Spleen (tissue), 11 donors: Measurements from ENCODE around the gene ZNF638. TPM values are rescaled to one million over a fixed set of nuclear protein-coding genes. Genes with fewer than 3 reads are reported as not detected.

Experiments used
- DNase-seq: peaks from one replicate; pipeline ENCODE4 v3.0.0-alpha.2; 2020
- H3K27ac ChIP-seq, 8 donors: fragments of 200-600 bp; sonication (generic) in 7 of 8; 1 replicate in 4 of 8; 2 replicates in 4 of 8; pipeline versions ENCODE4 v1.5.0 to v1.8.0; 2016 to 2021; ENCODE audit warnings: inconsistent platforms in 4 of 8, mild to moderate bottlenecking in 4 of 8, moderate library complexity in 1 of 8
- H3K27me3 ChIP-seq, 7 donors: fragments of 200-600 bp; sonication (generic) in 6 of 7; replicated peaks in 1 of 7; 1 replicate in 4 of 7; 2 replicates in 3 of 7; pipeline versions ENCODE4 v1.5.0 to v1.8.0; 2016 to 2021; ENCODE audit warnings: inconsistent platforms in 3 of 7, mild to moderate bottlenecking in 1 of 7
- H3K36me3 ChIP-seq, 6 donors: fragments of 200-600 bp; sonication (generic) in 5 of 6; 1 replicate in 4 of 6; 2 replicates in 2 of 6; pipeline versions ENCODE4 v1.5.0 to v1.8.0; 2016 to 2021; ENCODE audit warnings: inconsistent platforms in 2 of 6
- H3K4me1 ChIP-seq, 6 donors: fragments of 200-600 bp; sonication (generic) in 5 of 6; 1 replicate in 3 of 6; 2 replicates in 3 of 6; pipeline versions ENCODE4 v1.5.0 to v1.8.0; 2016 to 2021; ENCODE audit warnings: inconsistent platforms in 3 of 6
- H3K4me3 ChIP-seq, 8 donors: fragments of 200-600 bp; sonication (generic) in 7 of 8; 1 replicate in 4 of 8; 2 replicates in 4 of 8; pipeline versions ENCODE4 v1.5.0 to v1.8.0; 2016 to 2021; ENCODE audit warnings: inconsistent platforms in 4 of 8, mild to moderate bottlenecking in 4 of 8, moderate library complexity in 2 of 8
- H3K9me3 ChIP-seq, 8 donors: fragments of 200-600 bp; sonication (generic) in 7 of 8; 1 replicate in 4 of 8; 2 replicates in 4 of 8; pipeline versions ENCODE4 v1.5.0 to v1.8.0; 2016 to 2021; ENCODE audit warnings: inconsistent platforms in 4 of 8
- POLR2A ChIP-seq, 3 donors: fragments of 450-650 bp; IDR thresholded peaks; one replicate each; pipeline ENCODE4 v1.5.1; 2017; ENCODE audit warnings: antibody characterized with exemption in 3 of 3, mild to moderate bottlenecking in 1 of 3
- POLR2AphosphoS5 ChIP-seq, 3 donors: sonication (generic); formaldehyde crosslinking; IDR thresholded peaks; one replicate each; pipeline ENCODE4 v1.5.1; 2017; ENCODE audit warnings: antibody characterized with exemption in 3 of 3
- WGBS, 5 donors: extraction: QIAGEN DNeasy Blood & Tissue Kit in 3 of 5; methylation state at CpG; one replicate each; pipeline versions ENCODE4 v1.1.5 to v1.1.7; 2013 to 2018; 5-methylcytosine and 5-hydroxymethylcytosine counted together
- intact Hi-C: fragments of 100-400 bp; cut with DNase I; formaldehyde crosslinking; loops from one replicate; pipeline ENCODE4 v1.15.0; 2023; ENCODE audit warnings: low total_unique reads
- polyA plus RNA-seq, 3 donors: library from polyadenylated mRNA; stranded (reverse); fragments of 200-250 nt; gene quantifications; one replicate each; pipeline ENCODE4 v1.2.1, GENCODE V29; 2013
- total RNA-seq, 7 donors: library from RNA; depleted of rRNA in 3 of 7; stranded (reverse); fragments of >200 nt in 3 of 7; fragmentation: NEBNext Ultra II Directional in 4 of 7; extraction: Animal tissue kit (Norgen Biotek cat#: 25700) in 4 of 7; gene quantifications; one replicate each; pipeline versions ENCODE4 v1.1.0 to v1.2.1, GENCODE V29; 2016 to 2021
- TF ChIP-seq, protein P1 (sequence below), 11 experiments: fragments of 200-600 bp in 7 of 11; fragments of 450-650 bp in 4 of 11; sonication (generic) in 4 of 11; IDR thresholded peaks in 8 of 11; conservative IDR thresholded peaks in 3 of 11; 1 replicate in 7 of 11; 2 replicates in 4 of 11; pipeline versions ENCODE4 v1.4.0 to v1.8.0; 2016 to 2021; ENCODE audit warnings: antibody characterized with exemption in 11 of 11, inconsistent platforms in 4 of 11, mild to moderate bottlenecking in 1 of 11
- donor health status: healthy with polysubstance abuse.
- donor health status: DM: no; HTN: no; CAD: no; lungs with moderate emphysema.
- donor health status: DM: no; HTN: no; CAD: no.
- donor health status: Bipolar disorder and iron deficiency.
- donor health status: healthy.
- donor health status: DM: no; HTN: no; CAD: no.
- donor health status: DM: yes; HTN: yes; CAD: no.

ZNF638 gene
- total and polyA plus RNA-seq, 10 donors: 80.7 to 310 (median 158) TPM

DNA sequence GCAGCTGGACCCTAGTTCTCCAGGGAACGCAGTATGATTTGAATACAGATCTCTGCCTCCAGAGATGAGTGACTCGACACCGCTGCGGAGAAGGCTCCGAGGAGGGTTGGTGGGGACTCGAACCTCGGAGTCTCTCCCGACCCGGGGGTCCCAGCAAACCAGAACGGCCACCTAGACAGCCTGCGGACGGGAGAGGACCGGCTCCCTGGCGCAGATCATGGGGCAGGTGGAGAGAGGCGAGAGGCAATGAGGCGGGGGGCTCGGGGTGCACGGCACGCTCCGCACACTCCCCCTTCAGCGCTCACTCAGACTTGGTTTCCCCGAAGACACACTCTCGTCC, 134.3 kb downstream of the ZNF638 start:
- Histone ChIP-seq H3K27ac (peak overlapping the region in 7 of 8 donors; percentile 73 to 89 (median 79)), H3K27me3 (peaks cover 0 to 73% (median 9%) of the 10 kb centered on the region in 7 donors), H3K4me3 (peak overlapping the region; percentile 48 to 74 (median 66)), H3K36me3 (peaks cover 0 to 12% (median 0%) of the 10 kb centered on the region in 6 donors), H3K4me1 (peaks cover 8 to 89% (median 45%) of the 10 kb centered on the region in 6 donors), H3K9me3 (peaks cover 0 to 16% (median 7%) of the 10 kb centered on the region in 8 donors)
- no peak for DNase-seq
- intact Hi-C loops: no loop called here
- 7 to 26% (median 11%) methylated on average over 15 to 23 of the region's 23 CpGs for WGBS, 5 donors
- TF ChIP-seq, protein P1, sequence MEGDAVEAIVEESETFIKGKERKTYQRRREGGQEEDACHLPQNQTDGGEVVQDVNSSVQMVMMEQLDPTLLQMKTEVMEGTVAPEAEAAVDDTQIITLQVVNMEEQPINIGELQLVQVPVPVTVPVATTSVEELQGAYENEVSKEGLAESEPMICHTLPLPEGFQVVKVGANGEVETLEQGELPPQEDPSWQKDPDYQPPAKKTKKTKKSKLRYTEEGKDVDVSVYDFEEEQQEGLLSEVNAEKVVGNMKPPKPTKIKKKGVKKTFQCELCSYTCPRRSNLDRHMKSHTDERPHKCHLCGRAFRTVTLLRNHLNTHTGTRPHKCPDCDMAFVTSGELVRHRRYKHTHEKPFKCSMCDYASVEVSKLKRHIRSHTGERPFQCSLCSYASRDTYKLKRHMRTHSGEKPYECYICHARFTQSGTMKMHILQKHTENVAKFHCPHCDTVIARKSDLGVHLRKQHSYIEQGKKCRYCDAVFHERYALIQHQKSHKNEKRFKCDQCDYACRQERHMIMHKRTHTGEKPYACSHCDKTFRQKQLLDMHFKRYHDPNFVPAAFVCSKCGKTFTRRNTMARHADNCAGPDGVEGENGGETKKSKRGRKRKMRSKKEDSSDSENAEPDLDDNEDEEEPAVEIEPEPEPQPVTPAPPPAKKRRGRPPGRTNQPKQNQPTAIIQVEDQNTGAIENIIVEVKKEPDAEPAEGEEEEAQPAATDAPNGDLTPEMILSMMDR (IDR thresholded peaks at IDR 0.05 in 8 of 11, conservative IDR thresholded peaks at IDR 0.05 in 3 of 11): no peak
- TF ChIP-seq POLR2A (IDR thresholded peaks at IDR 0.05) (no peak), POLR2AphosphoS5 (IDR thresholded peaks at IDR 0.05) (no peak)

DNA sequence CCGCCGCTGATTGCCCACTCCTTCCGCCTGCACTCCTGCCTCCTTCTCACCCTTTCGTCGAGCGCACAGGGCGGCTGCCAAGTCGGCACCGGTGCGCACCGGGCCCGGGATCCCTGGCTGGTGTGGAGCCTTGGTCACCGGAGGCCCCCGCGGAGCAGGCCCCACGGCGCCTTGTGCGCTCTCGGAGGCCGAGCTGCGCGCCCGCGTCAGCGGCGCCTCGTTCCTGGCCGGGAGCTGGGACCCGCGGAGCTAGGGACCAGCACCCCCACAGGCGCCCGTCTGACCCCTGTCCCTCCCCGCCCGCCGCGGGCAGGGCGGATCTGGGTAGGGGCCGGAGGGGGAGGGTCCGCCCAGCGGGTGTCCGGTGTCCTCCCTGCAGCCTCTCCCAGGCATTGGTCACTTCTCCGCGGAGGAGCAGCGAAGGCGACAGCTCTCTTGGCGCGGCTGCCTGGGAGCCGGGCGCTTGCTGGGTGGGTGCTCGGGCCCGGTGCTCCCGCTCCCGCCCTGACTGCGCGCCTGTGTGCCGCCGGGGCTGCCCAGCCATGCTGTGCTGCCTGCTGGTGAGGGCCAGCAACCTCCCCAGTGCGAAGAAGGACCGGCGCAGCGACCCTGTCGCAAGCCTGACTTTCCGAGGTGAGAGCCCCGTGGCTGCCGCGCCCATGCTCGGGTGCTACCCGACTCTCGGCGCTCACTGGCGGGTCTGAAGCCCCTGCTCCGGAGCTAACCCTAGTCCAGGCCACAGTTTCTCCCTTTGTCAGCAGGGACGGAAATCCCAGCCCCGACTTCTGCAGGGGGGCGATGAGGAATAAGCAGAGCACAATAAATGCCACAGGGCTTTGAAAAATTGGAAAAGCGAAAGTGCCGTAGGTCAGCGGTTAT, 135.0 kb downstream of the ZNF638 start:
- Histone ChIP-seq H3K27ac (peak overlapping the region; percentile 22 to 89 (median 78)), H3K9me3 (peaks cover 0 to 16% (median 7%) of the 10 kb centered on the region in 8 donors), H3K4me1 (peaks cover 8 to 91% (median 43%) of the 10 kb centered on the region in 6 donors), H3K4me3 (peak overlapping the region; percentile 48 to 74 (median 66)), H3K27me3 (peaks cover 0 to 73% (median 9%) of the 10 kb centered on the region in 7 donors), H3K36me3 (peaks cover 0 to 12% (median 0%) of the 10 kb centered on the region in 6 donors)
- 0 to 2% (median 1%) methylated on average over 44 to 78 of the region's 78 CpGs for WGBS, 5 donors
- intact Hi-C loops: no loop called here
- peak; percentile 86 for DNase-seq
- TF ChIP-seq POLR2A (IDR thresholded peaks at IDR 0.05) (peak in 1 of 3 donors; percentile 35), POLR2AphosphoS5 (IDR thresholded peaks at IDR 0.05) (peak; percentile 24 to 84 (median 78))
- TF ChIP-seq, protein P1 (IDR thresholded peaks at IDR 0.05 in 8 of 11, conservative IDR thresholded peaks at IDR 0.05 in 3 of 11): no peak

DNA sequence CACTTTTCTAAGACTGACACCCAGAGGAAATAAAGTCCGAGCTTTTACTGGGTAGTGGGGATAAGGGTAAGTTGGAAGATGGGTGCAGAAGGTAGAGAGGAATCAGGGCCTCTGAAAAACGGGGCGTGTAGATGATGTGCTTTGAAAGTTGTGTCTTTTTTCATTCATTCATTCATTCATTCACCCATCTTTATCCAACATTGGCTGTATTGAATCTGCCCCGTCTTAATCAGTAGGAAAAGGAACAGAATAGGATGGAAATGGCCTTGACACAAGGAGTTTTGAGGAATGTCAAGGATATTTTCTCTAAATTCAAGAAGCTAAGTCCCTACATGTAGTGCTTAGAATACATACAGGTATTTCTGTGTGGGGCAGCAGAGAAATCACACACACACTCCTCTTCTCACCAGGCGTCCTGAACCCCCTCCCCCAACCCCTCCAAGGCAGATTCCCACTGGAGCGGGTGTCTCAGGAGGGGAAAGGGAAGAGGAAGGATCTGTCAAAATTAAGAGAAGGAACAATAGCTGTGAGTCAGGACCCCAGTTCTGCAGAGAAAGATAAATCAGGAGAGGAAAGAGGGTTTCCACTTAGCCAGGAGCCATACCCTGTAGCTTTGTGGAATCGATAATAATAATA, 135.7 kb downstream of the ZNF638 start:
- Histone ChIP-seq H3K27me3 (peaks cover 0 to 73% (median 9%) of the 10 kb centered on the region in 7 donors), H3K4me1 (peaks cover 8 to 93% (median 42%) of the 10 kb centered on the region in 6 donors), H3K27ac (peak overlapping the region; percentile 22 to 89 (median 78)), H3K36me3 (peaks cover 0 to 10% (median 0%) of the 10 kb centered on the region in 6 donors), H3K9me3 (peaks cover 0 to 12% (median 7%) of the 10 kb centered on the region in 8 donors), H3K4me3 (peak overlapping the region; percentile 48 to 74 (median 66))
- intact Hi-C loops: no loop called here
- WGBS, 5 donors: 4 to 9% (median 5%) methylated on average over 7 of the region's 7 CpGs
- TF ChIP-seq POLR2AphosphoS5 (IDR thresholded peaks at IDR 0.05) (no peak), POLR2A (IDR thresholded peaks at IDR 0.05) (no peak)
- TF ChIP-seq, protein P1 (IDR thresholded peaks at IDR 0.05 in 8 of 11, conservative IDR thresholded peaks at IDR 0.05 in 3 of 11): no peak
- no peak for DNase-seq
